HG03175 (cell line): ENCODE results near the gene OR52E4.

Experiments used
- ATAC-seq: cut with Tn5 transposase; IDR thresholded peaks from one replicate; pipeline ENCODE4 v1.9.1; 2021; ENCODE audit warnings: mild to moderate bottlenecking, moderate library complexity; ENCODE audit not compliant: unreplicated experiment

OR52E4 gene

GRCh38 chr11:5880329-5880728 is at the start of gene OR52E4:
Gene OR52E4 (plus strand): TSS chr11:5880629. CDS start chr11:5884293, 3,664 bp downstream.
- ATAC-seq = no peak

DNA sequence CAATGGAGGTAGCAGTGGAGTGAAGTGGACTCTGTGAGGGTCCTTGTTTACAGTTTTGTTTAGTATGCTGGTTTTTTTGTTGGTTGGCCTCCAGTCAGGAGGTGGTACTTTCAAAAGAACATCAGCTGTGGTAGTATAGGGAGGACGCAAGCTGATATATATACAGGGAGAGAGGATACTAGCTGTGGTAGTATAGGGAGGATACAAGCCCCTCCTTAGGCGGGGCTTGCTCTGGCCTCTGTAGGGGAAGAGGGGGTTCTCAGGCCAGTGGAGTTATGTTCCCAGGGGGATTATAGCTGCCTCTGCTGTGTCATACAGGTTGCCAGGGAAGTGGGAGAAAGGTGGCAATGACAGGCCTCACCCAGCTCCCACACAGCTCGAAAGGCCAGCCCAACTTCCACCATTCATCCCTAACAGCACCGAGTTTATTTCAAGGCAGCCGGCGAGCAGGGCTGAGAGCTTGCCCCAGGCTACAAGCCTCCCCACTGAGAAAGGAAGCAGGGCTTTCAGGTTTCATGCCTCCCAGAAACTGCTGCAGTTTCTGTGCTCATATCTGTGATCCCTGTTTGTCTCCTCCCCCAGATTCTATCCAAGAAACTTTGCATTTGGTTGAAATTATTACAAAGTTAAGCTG is 49.1 kb upstream of the OR52E4 start:
- ATAC-seq = no peak

- no peak for ATAC-seq
These were observed 47.0 kb upstream of the OR52E4 start for GRCh38 chr11:5833446-5833845.

DNA sequence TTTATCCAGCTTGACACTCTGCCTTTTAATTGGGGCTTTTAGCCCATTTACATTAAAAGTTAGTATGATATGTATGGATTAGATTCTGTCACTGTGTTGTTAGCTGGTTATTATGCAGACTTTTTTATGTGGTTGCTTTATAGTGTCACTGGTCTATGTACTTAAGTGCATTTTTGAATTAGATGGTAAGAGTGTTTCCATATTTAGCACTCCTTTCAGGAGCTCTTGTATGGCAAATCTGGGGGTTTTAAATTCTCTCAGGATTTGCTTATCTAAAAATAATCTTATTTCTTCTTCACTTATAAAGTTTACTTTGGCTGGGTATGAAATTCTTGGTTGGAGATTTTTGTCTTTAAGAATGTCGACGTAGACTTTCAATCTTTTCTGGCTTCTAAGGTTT is 42.7 kb upstream of the OR52E4 start:
- ATAC-seq = no peak

GRCh38 chr11:5841797-5842196 is 38.6 kb upstream of the OR52E4 start, which contains the start of gene OR52E6:
Gene OR52E6 (minus strand): TSS chr11:5841897. CDS start chr11:5841897, 0 bp downstream.
- ATAC-seq = no peak

- no peak for ATAC-seq
These were observed 33.7 kb upstream of the OR52E4 start for GRCh38 chr11:5846701-5847100.

- no peak for ATAC-seq
These were observed 32.7 kb upstream of the OR52E4 start for GRCh38 chr11:5847711-5848110.

DNA sequence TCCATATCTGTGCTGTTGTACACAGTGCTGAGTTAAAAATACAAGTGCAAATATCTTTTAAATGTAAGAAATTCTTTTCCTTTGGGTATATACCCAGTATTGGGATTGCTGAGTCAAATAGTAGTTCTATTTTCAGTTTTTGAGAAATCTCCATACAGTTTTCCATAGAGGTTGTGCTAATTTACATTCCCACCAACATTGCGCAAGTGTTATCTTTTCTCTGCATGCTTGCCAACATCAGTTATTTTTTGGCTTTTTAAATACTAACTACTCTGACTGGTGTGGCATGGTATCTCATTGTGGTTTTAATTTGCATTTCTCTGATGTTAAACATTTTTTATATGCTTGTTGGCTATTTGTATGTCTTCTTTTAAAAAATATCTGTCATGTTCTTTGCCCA is 29.4 kb upstream of the OR52E4 start:
- ATAC-seq = no peak

DNA sequence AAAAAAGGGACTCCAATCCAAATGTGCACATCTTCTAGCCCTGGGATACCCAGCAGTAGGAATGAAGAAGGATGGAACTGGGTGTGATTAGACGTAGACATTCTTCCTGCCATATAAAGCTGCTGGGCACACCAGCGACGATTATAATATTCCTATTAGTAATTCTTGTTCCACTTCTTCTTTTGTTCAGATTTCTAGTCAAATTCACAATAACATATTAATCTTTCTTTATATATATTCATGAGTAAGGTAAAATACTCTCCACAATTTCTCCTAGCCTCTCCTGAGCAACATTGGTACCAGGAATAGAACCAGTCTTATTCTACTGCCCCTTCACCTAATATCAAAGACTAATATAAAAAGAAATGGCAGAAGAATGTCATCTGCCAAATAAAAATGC is 22.8 kb upstream of the OR52E4 start, which contains the start of gene OR52E8:
OR52E8 (minus strand) TSS at position 101 of the 400 bp plus-strand sequence; CDS start at position 101, 0 bp downstream.
- ATAC-seq = no peak

GRCh38 chr11:5865826-5866225 is 14.6 kb upstream of the OR52E4 start:
- no peak for ATAC-seq

DNA sequence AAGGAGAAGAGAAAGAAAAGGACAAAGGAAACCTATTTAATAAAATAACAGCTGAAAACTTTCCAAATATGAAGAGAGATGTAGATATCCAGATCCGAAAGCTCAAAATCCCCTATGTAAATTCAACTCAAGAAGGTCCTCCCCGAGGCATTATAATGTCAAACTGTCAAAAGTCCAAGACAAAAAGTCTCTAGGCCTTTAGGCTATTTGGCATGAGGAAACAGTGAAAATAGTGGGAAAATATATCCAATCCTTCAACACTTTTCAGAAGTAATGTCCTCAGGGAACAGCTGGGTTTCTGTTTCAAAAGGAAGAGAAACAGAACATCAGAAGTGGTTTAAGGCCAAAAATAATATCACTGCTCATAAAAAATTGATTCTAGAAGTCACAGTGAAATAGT is 1.9 kb upstream of the OR52E4 start:
- no peak for ATAC-seq

DNA sequence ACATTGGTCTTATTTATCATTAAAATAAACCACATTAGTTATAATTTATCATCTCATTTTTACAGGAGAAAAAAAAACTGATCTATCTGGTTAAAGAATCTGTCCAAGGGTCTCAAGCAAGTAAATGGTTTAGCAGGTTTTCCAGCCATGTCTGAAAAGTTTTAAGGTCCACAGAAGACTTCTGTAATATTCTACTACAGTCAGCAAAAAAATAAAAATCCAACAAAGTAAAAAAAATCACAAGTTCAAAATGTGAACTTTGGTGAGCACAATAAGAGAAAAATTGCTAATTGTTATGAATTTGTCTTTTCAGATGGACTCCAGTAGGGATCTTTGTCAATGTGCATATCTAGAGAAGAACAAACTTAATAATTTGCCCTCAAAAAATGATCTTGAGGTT is 1.3 kb downstream of the OR52E4 start:
- no peak for ATAC-seq

- no peak for ATAC-seq
These were observed 6.7 kb downstream of the OR52E4 start for GRCh38 chr11:5887172-5887571.

GRCh38 chr11:5887661-5888060 is 7.2 kb downstream of the OR52E4 start:
- ATAC-seq = no peak

GRCh38 chr11:5891216-5891800 is 10.9 kb downstream of the OR52E4 start:
- ATAC-seq = no peak

GRCh38 chr11:5892908-5893307 is 12.5 kb downstream of the OR52E4 start, which contains the start of gene OR52E5:
Gene OR52E5 (plus strand): TSS chr11:5893208. CDS start chr11:5900777, 7,569 bp downstream.
- ATAC-seq = no peak

- no peak for ATAC-seq
These were observed 19.1 kb downstream of the OR52E4 start for GRCh38 chr11:5899534-5899933.

- ATAC-seq = no peak
These were observed 30.1 kb downstream of the OR52E4 start for GRCh38 chr11:5910540-5910939.

GRCh38 chr11:5922749-5923426 is 42.5 kb downstream of the OR52E4 start:
- peak; percentile 70 for ATAC-seq

GRCh38 chr11:5923427-5923776 is 43.0 kb downstream of the OR52E4 start:
- peak; percentile 27 for ATAC-seq

- ATAC-seq = no peak
These were observed 43.4 kb downstream of the OR52E4 start for GRCh38 chr11:5923794-5924193.

DNA sequence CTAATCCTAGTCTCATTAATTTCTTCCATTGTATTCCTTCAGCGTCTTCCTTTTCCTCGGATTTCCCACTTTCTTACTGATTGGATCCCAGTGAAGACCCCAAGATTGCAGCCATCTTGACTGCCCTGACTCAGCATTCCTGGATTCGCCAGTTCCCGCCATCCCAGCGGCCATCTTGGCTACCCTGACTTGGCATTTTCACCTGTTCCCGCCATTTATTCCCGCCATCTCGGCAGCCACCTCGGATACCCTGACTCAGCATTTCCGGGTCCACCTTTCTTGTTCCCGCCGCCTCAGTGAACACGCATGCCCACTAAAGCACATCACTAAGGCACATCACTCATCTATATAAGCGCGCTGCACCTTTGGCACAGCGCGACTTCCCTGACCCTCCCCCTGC is 47.8 kb downstream of the OR52E4 start:
- ATAC-seq = no peak
